CD4-positive, alpha-beta memory T cell (primary cell): Measurements from ENCODE around the gene STRA8. TPM values are rescaled to one million over a fixed set of nuclear protein-coding genes. Genes with fewer than 3 reads are reported as not detected.
A peak's percentile ranks its signal among the peaks of the same experiment; 100 is the strongest.

Source experiments
- CTCF ChIA-PET: fragments of 350-600 bp; sonication (Branson Sonifier 250); formaldehyde crosslinking; loops from one replicate; lab custom pipeline; 2021; ENCODE audit warnings: inconsistent platforms; ENCODE audit not compliant: partially characterized antibody; lab: Charles Lee
- POLR2A ChIA-PET: fragments of 350-600 bp; sonication (Branson Sonifier 250); formaldehyde crosslinking; loops from one replicate; lab custom pipeline; 2021; ENCODE audit not compliant: partially characterized antibody; lab: Charles Lee
- DNase-seq, 5 donors: peaks; one replicate each; pipeline versions ENCODE4 v3.0.0 to v3.0.0-alpha.2; 2020 to 2022; ENCODE audit warnings: mixed read lengths in 1 of 5
- H3K27ac ChIP-seq: one replicate; pipeline ENCODE4 v1.7.0; 2013; ENCODE audit warnings: low read depth, low read length
- H3K27me3 ChIP-seq: 2 replicates; pipeline ENCODE4 v1.7.0; 2013; ENCODE audit warnings: mild to moderate bottlenecking, low read length, moderate library complexity; ENCODE audit not compliant: insufficient read depth
- H3K36me3 ChIP-seq: 2 replicates; pipeline ENCODE4 v1.7.0; 2013; ENCODE audit warnings: mild to moderate bottlenecking, low read length, moderate library complexity; ENCODE audit not compliant: insufficient read depth
- H3K4me1 ChIP-seq: 2 replicates; pipeline ENCODE4 v1.7.0; 2013; ENCODE audit warnings: mild to moderate bottlenecking, low read length, moderate library complexity; ENCODE audit not compliant: insufficient read depth
- H3K4me3 ChIP-seq, 2 donors: one replicate each; pipeline ENCODE4 v1.7.0; 2013; ENCODE audit warnings: low read length in 2 of 2, mild to moderate bottlenecking in 1 of 2
- H3K9me3 ChIP-seq, 2 donors: one replicate each; pipeline ENCODE4 v1.7.0; 2013; ENCODE audit warnings: low read length in 2 of 2, control low read depth in 1 of 2; ENCODE audit not compliant: control insufficient read depth in 1 of 2
- H3K27ac Mint-ChIP-seq, 7 donors: one replicate each; pipeline ENCODE4 v1.8.0; 2020 to 2021; ENCODE audit warnings: mixed read lengths in 7 of 7, mild to moderate bottlenecking in 6 of 7, inconsistent platforms in 3 of 7, moderate library complexity in 3 of 7
- H3K27me3 Mint-ChIP-seq, 2 donors: one replicate each; pipeline ENCODE4 v1.8.0; 2020 to 2021; ENCODE audit warnings: mixed read lengths in 2 of 2
- H3K36me3 Mint-ChIP-seq, 2 donors: one replicate each; pipeline ENCODE4 v1.8.0; 2020 to 2021; ENCODE audit warnings: mixed read lengths in 2 of 2, inconsistent platforms in 1 of 2, mild to moderate bottlenecking in 1 of 2
- H3K4me1 Mint-ChIP-seq, 4 donors: one replicate each; pipeline ENCODE4 v1.8.0; 2020 to 2021; ENCODE audit warnings: mixed read lengths in 4 of 4, mild to moderate bottlenecking in 1 of 4
- H3K4me3 Mint-ChIP-seq, 8 donors: one replicate each; pipeline ENCODE4 v1.8.0; 2020 to 2021; ENCODE audit warnings: mixed read lengths in 8 of 8, mild to moderate bottlenecking in 7 of 8, moderate library complexity in 6 of 8, inconsistent platforms in 3 of 8
- H3K9me3 Mint-ChIP-seq, 8 donors: one replicate each; pipeline ENCODE4 v1.8.0; 2020 to 2021; ENCODE audit warnings: mixed read lengths in 8 of 8, mild to moderate bottlenecking in 5 of 8, inconsistent platforms in 3 of 8, moderate library complexity in 1 of 8
- intact Hi-C: fragments of 100-400 bp; cut with micrococcal nuclease; formaldehyde crosslinking; loops from one replicate; pipeline ENCODE4 v1.15.1; 2023
- polyA plus RNA-seq, 2 donors: library from polyadenylated mRNA; unstranded; fragments of 300-500 nt; fragmentation: Illumina TruSeq; gene quantifications; one replicate each; pipeline ENCODE4 v1.2.3, GENCODE V29; 2021
- total RNA-seq, 2 experiments: library from RNA; stranded (reverse); gene quantifications; one replicate each; pipeline ENCODE4 v1.2.3, GENCODE V29; 2021

Gene STRA8
- total and polyA plus RNA-seq, 4 experiments from 2014 or later, result not detected

- H3K4me1 Mint-ChIP-seq, result peaks cover 0 to 4% (median 3%) of the 10 kb centered on the region in 4 donors
- ChIA-PET POLR2A (interaction anchor here (0.8 kb wide), 1 partner anchor 238 kb away, joined by 3 read pairs; no protein-coding TSS in a partner anchor), CTCF (interaction anchor here (0.5 to 4.4 kb wide), 34 partner anchors 8 to 735 kb away, joined by 3 to 60 read pairs (median 4); partner anchors contain the start of genes NUP205 and TMEM140)
- H3K9me3 Mint-ChIP-seq, result peaks cover 0 to 2% (median 0%) of the 10 kb centered on the region in 8 donors
- H3K36me3 ChIP-seq, result no peaks in the 10 kb centered on the region
- H3K27me3 Mint-ChIP-seq, result peaks cover 4 to 6% of the 10 kb centered on the region in 2 donors
- peak; percentile 55 to 65 (median 58) for DNase-seq
- no peaks in the 10 kb centered on the region for H3K4me1 ChIP-seq
- H3K27ac Mint-ChIP-seq, result no peak overlapping the region
- H3K4me3 Mint-ChIP-seq, result no peak overlapping the region
- no peaks in the 10 kb centered on the region for H3K27me3 ChIP-seq
- H3K27ac ChIP-seq, result no peak overlapping the region
- H3K36me3 Mint-ChIP-seq, result no peaks in the 10 kb centered on the region
- H3K4me3 ChIP-seq, result no peak overlapping the region
- H3K9me3 ChIP-seq, result no peaks in the 10 kb centered on the region
- intact Hi-C loops, result loop anchor here (2.0 kb wide), 1 partner anchor 64 kb away; the partner anchor contains the start of gene WDR91
Observed at GRCh38 chr7:135274495-135275268, 41.0 kb downstream of the STRA8 start.

- Histone ChIP-seq H3K36me3 (no peaks in the 10 kb centered on the region), H3K27me3 (no peaks in the 10 kb centered on the region), H3K4me3 (no peak overlapping the region), H3K27ac (no peak overlapping the region), H3K4me1 (no peaks in the 10 kb centered on the region), H3K9me3 (no peaks in the 10 kb centered on the region)
- Mint-ChIP-seq H3K27me3 (peaks cover 4 to 7% of the 10 kb centered on the region in 2 donors), H3K9me3 (peaks cover 0 to 2% (median 0%) of the 10 kb centered on the region in 8 donors), H3K4me3 (no peak overlapping the region), H3K36me3 (no peaks in the 10 kb centered on the region), H3K4me1 (peaks cover 0 to 4% (median 3%) of the 10 kb centered on the region in 4 donors), H3K27ac (peak overlapping the region in 1 of 7 donors; percentile 19)
- intact Hi-C loops, result loop anchor here (2.0 kb wide), 1 partner anchor 65 kb away; the partner anchor contains the start of gene WDR91
- POLR2A ChIA-PET, result no interaction called here
- no peak for DNase-seq
- CTCF ChIA-PET, result interaction anchor here (0.7 to 4.4 kb wide), 15 partner anchors 8 to 517 kb away, joined by 3 to 60 read pairs (median 3); no protein-coding TSS in a partner anchor
Observed at GRCh38 chr7:135275971-135276580, 42.4 kb downstream of the STRA8 start.

- H3K4me3 ChIP-seq, result no peak overlapping the region
- intact Hi-C loops, result no loop called here
- H3K27ac Mint-ChIP-seq, result no peak overlapping the region
- ChIA-PET POLR2A (no interaction called here), CTCF (interaction anchor here (0.9 to 6.6 kb wide), 3 partner anchors 10 to 368 kb away, joined by 3 to 113 read pairs (median 33); no protein-coding TSS in a partner anchor)
- H3K9me3 ChIP-seq, result no peaks in the 10 kb centered on the region
- H3K27me3 Mint-ChIP-seq, result peaks cover 7 to 8% of the 10 kb centered on the region in 2 donors
- peaks cover 0 to 2% (median 0%) of the 10 kb centered on the region in 8 donors for H3K9me3 Mint-ChIP-seq
- H3K36me3 Mint-ChIP-seq, result no peaks in the 10 kb centered on the region
- no peak overlapping the region for H3K4me3 Mint-ChIP-seq
- DNase-seq, result no peak
- H3K4me1 ChIP-seq, result peaks cover 11% of the 10 kb centered on the region
- H3K36me3 ChIP-seq, result no peaks in the 10 kb centered on the region
- H3K27me3 ChIP-seq, result no peaks in the 10 kb centered on the region
- peaks cover 9 to 15% (median 12%) of the 10 kb centered on the region in 4 donors for H3K4me1 Mint-ChIP-seq
- H3K27ac ChIP-seq, result no peak overlapping the region
Observed at GRCh38 chr7:135277161-135277560, 43.5 kb downstream of the STRA8 start.

- H3K4me1 Mint-ChIP-seq, result peaks cover 15 to 24% (median 21%) of the 10 kb centered on the region in 4 donors
- peak overlapping the region in 4 of 7 donors; percentile 59 to 85 (median 72) for H3K27ac Mint-ChIP-seq
- peak; percentile 77 to 79 (median 78) for DNase-seq
- no peaks in the 10 kb centered on the region for H3K36me3 ChIP-seq
- no peaks in the 10 kb centered on the region for H3K36me3 Mint-ChIP-seq
- peaks cover 5 to 8% of the 10 kb centered on the region in 2 donors for H3K27me3 Mint-ChIP-seq
- ChIA-PET CTCF (interaction anchor here (0.6 to 6.6 kb wide), 14 partner anchors 8 to 430 kb away, joined by 3 to 113 read pairs (median 4); partner anchors contain the start of genes CNOT4, NUP205 and STMP1), POLR2A (no interaction called here)
- H3K4me3 ChIP-seq, result no peak overlapping the region
- H3K4me3 Mint-ChIP-seq, result peak overlapping the region in 6 of 8 donors; percentile 16 to 72 (median 36)
- intact Hi-C loops, result loop anchor here (1.0 to 10.0 kb wide), 7 partner anchors 54 to 727 kb away; partner anchors contain the start of genes CNOT4 and STMP1
- no peaks in the 10 kb centered on the region for H3K9me3 ChIP-seq
- H3K9me3 Mint-ChIP-seq, result peaks cover 0 to 2% (median 0%) of the 10 kb centered on the region in 8 donors
- peaks cover 21% of the 10 kb centered on the region for H3K4me1 ChIP-seq
- no peaks in the 10 kb centered on the region for H3K27me3 ChIP-seq
- no peak overlapping the region for H3K27ac ChIP-seq
Observed at GRCh38 chr7:135281363-135281949, 47.8 kb downstream of the STRA8 start.

- ChIA-PET CTCF (interaction anchor here (0.8 to 6.6 kb wide), 6 partner anchors 8 to 363 kb away, joined by 3 to 113 read pairs (median 6); partner anchors contain the start of gene NUP205), POLR2A (interaction anchor here (0.6 to 1.3 kb wide), 2 partner anchors 94 to 275 kb away, joined by 3 to 4 read pairs; partner anchors contain the start of gene NUP205)
- intact Hi-C loops, result loop anchor here (5.0 to 10.0 kb wide), 2 partner anchors 112 to 380 kb away; partner anchors contain the start of gene STMP1
- H3K36me3 Mint-ChIP-seq, result no peaks in the 10 kb centered on the region
- peaks cover 5 to 8% of the 10 kb centered on the region in 2 donors for H3K27me3 Mint-ChIP-seq
- H3K4me3 Mint-ChIP-seq, result peak overlapping the region in 6 of 8 donors; percentile 1 to 41 (median 32)
- H3K4me1 ChIP-seq, result peaks cover 21% of the 10 kb centered on the region
- peak overlapping the region in 5 of 7 donors; percentile 21 to 82 (median 31) for H3K27ac Mint-ChIP-seq
- peak in 4 of 5 donors; percentile 1 to 18 (median 12) for DNase-seq
- peaks cover 15 to 24% (median 21%) of the 10 kb centered on the region in 4 donors for H3K4me1 Mint-ChIP-seq
- no peaks in the 10 kb centered on the region for H3K9me3 ChIP-seq
- H3K27me3 ChIP-seq, result no peaks in the 10 kb centered on the region
- no peak overlapping the region for H3K4me3 ChIP-seq
- peaks cover 0 to 2% (median 0%) of the 10 kb centered on the region in 8 donors for H3K9me3 Mint-ChIP-seq
- H3K27ac ChIP-seq, result no peak overlapping the region
- H3K36me3 ChIP-seq, result no peaks in the 10 kb centered on the region
Observed at GRCh38 chr7:135282561-135283254, 49.1 kb downstream of the STRA8 start.

- DNase-seq, result no peak
- intact Hi-C loops, result loop anchor here (5.0 to 10.0 kb wide), 2 partner anchors 111 to 378 kb away; partner anchors contain the start of gene STMP1
Observed at GRCh38 chr7:135283959-135284638, 50.5 kb downstream of the STRA8 start.

More at GRCh38 chr7:135283959-135284638, 50.5 kb downstream of the STRA8 start:
- H3K36me3 Mint-ChIP-seq, result no peaks in the 10 kb centered on the region
- Histone ChIP-seq H3K4me3 (no peak overlapping the region), H3K27me3 (no peaks in the 10 kb centered on the region), H3K27ac (no peak overlapping the region), H3K9me3 (no peaks in the 10 kb centered on the region), H3K4me1 (peaks cover 21% of the 10 kb centered on the region), H3K36me3 (no peaks in the 10 kb centered on the region)
- H3K4me3 Mint-ChIP-seq, result no peak overlapping the region
- H3K4me1 Mint-ChIP-seq, result peaks cover 15 to 24% (median 21%) of the 10 kb centered on the region in 4 donors
- H3K9me3 Mint-ChIP-seq, result no peaks in the 10 kb centered on the region
- H3K27ac Mint-ChIP-seq, result no peak overlapping the region
- POLR2A ChIA-PET, result no interaction called here
- H3K27me3 Mint-ChIP-seq, result peaks cover 3 to 7% of the 10 kb centered on the region in 2 donors
- CTCF ChIA-PET, result interaction anchor here (1.0 to 1.1 kb wide), 3 partner anchors 8 to 361 kb away, joined by 3 to 5 read pairs (median 4); no protein-coding TSS in a partner anchor
